Endothelial cell of umbilical vein (primary cell): ENCODE measurements around the gene KCNG2. TPM values are rescaled to one million over a fixed set of nuclear protein-coding genes. Genes with fewer than 3 reads are reported as not detected.

Experiments
- BruUV-seq: library from RNA; stranded (reverse); fragments of 400-500 nt; replicated peaks from 2 replicates; lab custom pipeline; 2021; lab: Mats Ljungman, UMichigan
- CTCF ChIA-PET: fragments of 300-600, 350-600 bp; sonication (Branson Sonifier 250); formaldehyde crosslinking; loops from one replicate; lab custom pipeline; 2021; ENCODE audit warnings: antibody characterized with exemption, inconsistent platforms; lab: Charles Lee
- POLR2A ChIA-PET: fragments of 300-600, 350-600 bp; sonication (Branson Sonifier 250); formaldehyde crosslinking; loops from one replicate; lab custom pipeline; 2021; ENCODE audit warnings: antibody characterized with exemption, inconsistent platforms; lab: Charles Lee
- DNase-seq: peaks from one replicate; pipeline ENCODE4 v3.0.0-alpha.2; 2011; ENCODE audit warnings: low read depth, low spot score
- FAIRE-seq: peaks from 2 replicates; lab custom pipeline; 2011; peaks lifted over from hg19 to GRCh38; lab: Jason Lieb, UNC
- H2AFZ ChIP-seq: 2 replicates; pipeline ENCODE4 v1.6.0; 2012; ENCODE audit warnings: low read depth, low read length, control low read depth, inconsistent platforms
- H3K27ac ChIP-seq: 2 replicates; pipeline ENCODE4 v1.5.1; 2011; ENCODE audit warnings: low read depth, mild to moderate bottlenecking, control low read depth, low read length, moderate library complexity; ENCODE audit not compliant: insufficient read depth
- H3K27me3 ChIP-seq, 2 experiments: 2 replicates each; pipeline versions ENCODE4 v1.6.0 to v1.6.1; 2011; ENCODE audit warnings: low read length in 2 of 2, mixed read lengths in 1 of 2; ENCODE audit not compliant: control insufficient read depth in 2 of 2, insufficient read depth in 2 of 2
- H3K36me3 ChIP-seq, 2 experiments: 2 replicates in 1 of 2; 3 replicates in 1 of 2; pipeline ENCODE4 v1.5.1; 2011; ENCODE audit warnings: low read length in 2 of 2, mild to moderate bottlenecking in 1 of 2, moderate library complexity in 1 of 2; ENCODE audit not compliant: control insufficient read depth in 2 of 2, insufficient read depth in 2 of 2; ENCODE audit errors: extremely low read depth in 1 of 2
- H3K4me1 ChIP-seq: 3 replicates; pipeline ENCODE4 v1.5.1; 2011; ENCODE audit warnings: mild to moderate bottlenecking, low read length; ENCODE audit not compliant: control insufficient read depth, insufficient read depth; ENCODE audit errors: extremely low read depth
- H3K4me2 ChIP-seq: 2 replicates; pipeline ENCODE4 v1.6.1; 2011; ENCODE audit warnings: low read length, control low read depth, mixed read lengths; ENCODE audit not compliant: insufficient read depth
- H3K4me3 ChIP-seq, 3 experiments: fragments of 200-600 bp in 1 of 3; sonication (generic), shearing (Covaris generic) in 1 of 3; replicated peaks in 1 of 3; 2 replicates each; pipeline ENCODE4 v1.5.1; 2011 to 2016; ENCODE audit warnings: control low read depth in 3 of 3, low read length in 3 of 3, mild to moderate bottlenecking in 2 of 3, inconsistent platforms in 1 of 3, low read depth in 1 of 3, moderate library complexity in 1 of 3; ENCODE audit not compliant: insufficient read depth in 1 of 3
- H3K79me2 ChIP-seq: 2 replicates; pipeline ENCODE4 v1.6.0; 2012; ENCODE audit warnings: low read length, inconsistent platforms; ENCODE audit not compliant: control insufficient read depth, insufficient read depth
- H3K9ac ChIP-seq: replicated peaks from 2 replicates; pipeline ENCODE3; 2011; ENCODE audit warnings: low read length, control low read depth; ENCODE audit not compliant: insufficient read depth; ENCODE audit errors: extremely low read depth
- H3K9me1 ChIP-seq: replicated peaks from 3 replicates; pipeline ENCODE4 v1.6.0; 2011; ENCODE audit warnings: mild to moderate bottlenecking, low read length; ENCODE audit not compliant: control insufficient read depth, insufficient read depth; ENCODE audit errors: extremely low read depth
- H3K9me3 ChIP-seq: replicated peaks from 2 replicates; pipeline ENCODE4 v1.5.1; 2012; ENCODE audit warnings: low read length, inconsistent platforms; ENCODE audit not compliant: control insufficient read depth, insufficient read depth
- H4K20me1 ChIP-seq: replicated peaks from 2 replicates; pipeline ENCODE3; 2011; ENCODE audit warnings: mild to moderate bottlenecking, low read length; ENCODE audit not compliant: control insufficient read depth, insufficient read depth; ENCODE audit errors: extremely low read depth
- EZH2 ChIP-seq: IDR thresholded peaks from 2 replicates; pipeline ENCODE4 v1.6.1; 2012; ENCODE audit warnings: borderline replicate concordance, low read depth, mild to moderate bottlenecking, moderate library complexity, low read length, inconsistent platforms; ENCODE audit not compliant: severe bottlenecking
- FOS ChIP-seq: IDR thresholded peaks from 2 replicates; pipeline ENCODE4 v1.6.1; 2011; ENCODE audit warnings: mild to moderate bottlenecking, low read length, moderate library complexity, borderline replicate concordance; ENCODE audit not compliant: insufficient read depth
- GATA2 ChIP-seq: IDR thresholded peaks from 2 replicates; pipeline ENCODE4 v1.7.0; 2011; ENCODE audit warnings: low read depth, mild to moderate bottlenecking, moderate library complexity, mixed read lengths, low read length; ENCODE audit not compliant: insufficient read length, insufficient read depth
- JUN ChIP-seq: IDR thresholded peaks from 2 replicates; pipeline ENCODE4 v1.6.1; 2011; ENCODE audit warnings: borderline replicate concordance, low read depth; ENCODE audit not compliant: insufficient read length, insufficient read depth
- MAX ChIP-seq: IDR thresholded peaks from 2 replicates; pipeline ENCODE4 v1.6.1; 2011; ENCODE audit not compliant: insufficient read depth, insufficient read length
- MYC ChIP-seq: IDR thresholded peaks from one replicate; pipeline ENCODE4 v1.6.1; 2011; ENCODE audit warnings: mild to moderate bottlenecking, low read depth, low read length
- POLR2A ChIP-seq: IDR thresholded peaks from 2 replicates; pipeline ENCODE4 v1.6.1; 2012; ENCODE audit warnings: low read depth, mild to moderate bottlenecking, control low read depth, low read length
- POLR2AphosphoS5 ChIP-seq: IDR thresholded peaks from 2 replicates; pipeline ENCODE4 v1.6.1; 2012; ENCODE audit warnings: low read depth, mild to moderate bottlenecking, control low read depth, low read length, moderate library complexity; ENCODE audit not compliant: insufficient read depth
- dilution Hi-C: fragments of 300-500 bp; cut with MboI; formaldehyde crosslinking; loops from one replicate; pipeline ENCODE4 v1.15.0; 2019; ENCODE audit warnings: low sequenced_read_pairs; ENCODE audit not compliant: extremely low pct_ligation_motif_present
- intact Hi-C: fragments of 100-400 bp; cut with micrococcal nuclease; formaldehyde crosslinking; loops from one replicate; pipeline ENCODE4 v1.10.0; 2022
- polyA plus RNA-seq, 4 experiments: library from polyadenylated mRNA; depleted of rRNA in 3 of 4; stranded (reverse) in 3 of 4; unstranded in 1 of 4; fragments of >200 nt; gene quantifications; 2 replicates each; pipeline versions ENCODE4 v1.2.1 to v1.2.3, GENCODE V29; 2011 to 2012; ENCODE audit warnings: missing spikeins in 1 of 4
- total RNA-seq: library from RNA; stranded (reverse); gene quantifications from 2 replicates; pipeline ENCODE4 v1.2.3, GENCODE V29; 2021
- TF ChIP-seq, protein P1 (sequence below), 2 donors: IDR thresholded peaks; 1 replicate in 1 of 2; 2 replicates in 1 of 2; pipeline ENCODE4 v1.5.1; 2011; ENCODE audit warnings: low read length in 2 of 2, mild to moderate bottlenecking in 2 of 2, moderate library complexity in 2 of 2, control low read depth in 1 of 2, inconsistent platforms in 1 of 2, low read depth in 1 of 2; ENCODE audit not compliant: insufficient read depth in 1 of 2; ENCODE audit errors: extremely low read depth in 1 of 2

KCNG2 gene
- total and polyA plus RNA-seq, 2 donors (not counting 3 experiments of a cell fraction or from before 2014, with no cell fraction given): not detected

- H3K36me3 ChIP-seq: no peaks in the 10 kb centered on the region
- no peak overlapping the region for H3K4me3 ChIP-seq
- H3K4me1 ChIP-seq: no peaks in the 10 kb centered on the region
- H3K4me2 ChIP-seq: no peak overlapping the region
- H3K9me1 ChIP-seq: no peaks in the 10 kb centered on the region
- no peak overlapping the region for H3K9ac ChIP-seq
- no peak for DNase-seq
- no peaks in the 10 kb centered on the region for H3K27me3 ChIP-seq
- TF ChIP-seq MAX (no peak), EZH2 (no peak), POLR2AphosphoS5 (no peak), GATA2 (no peak), FOS (no peak), MYC (no peak), JUN (no peak), POLR2A (no peak)
- TF ChIP-seq, protein P1, sequence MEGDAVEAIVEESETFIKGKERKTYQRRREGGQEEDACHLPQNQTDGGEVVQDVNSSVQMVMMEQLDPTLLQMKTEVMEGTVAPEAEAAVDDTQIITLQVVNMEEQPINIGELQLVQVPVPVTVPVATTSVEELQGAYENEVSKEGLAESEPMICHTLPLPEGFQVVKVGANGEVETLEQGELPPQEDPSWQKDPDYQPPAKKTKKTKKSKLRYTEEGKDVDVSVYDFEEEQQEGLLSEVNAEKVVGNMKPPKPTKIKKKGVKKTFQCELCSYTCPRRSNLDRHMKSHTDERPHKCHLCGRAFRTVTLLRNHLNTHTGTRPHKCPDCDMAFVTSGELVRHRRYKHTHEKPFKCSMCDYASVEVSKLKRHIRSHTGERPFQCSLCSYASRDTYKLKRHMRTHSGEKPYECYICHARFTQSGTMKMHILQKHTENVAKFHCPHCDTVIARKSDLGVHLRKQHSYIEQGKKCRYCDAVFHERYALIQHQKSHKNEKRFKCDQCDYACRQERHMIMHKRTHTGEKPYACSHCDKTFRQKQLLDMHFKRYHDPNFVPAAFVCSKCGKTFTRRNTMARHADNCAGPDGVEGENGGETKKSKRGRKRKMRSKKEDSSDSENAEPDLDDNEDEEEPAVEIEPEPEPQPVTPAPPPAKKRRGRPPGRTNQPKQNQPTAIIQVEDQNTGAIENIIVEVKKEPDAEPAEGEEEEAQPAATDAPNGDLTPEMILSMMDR (IDR thresholded peaks at IDR 0.05; ENCODE audit: extremely low read depth in 1 of 2, insufficient read depth in 1 of 2, low read depth in 1 of 2, low read length in 2 of 2): no peak
- BruUV-seq: no TSS peak
- intact Hi-C loops (no loop called here), dilution Hi-C loops (no loop called here)
- no peaks in the 10 kb centered on the region for H4K20me1 ChIP-seq
- no peak for FAIRE-seq
- no peak overlapping the region for H3K27ac ChIP-seq
- no peaks in the 10 kb centered on the region for H3K9me3 ChIP-seq
- ChIA-PET POLR2A (no interaction called here), CTCF (no interaction called here)
- H3K79me2 ChIP-seq: no peaks in the 10 kb centered on the region
- H2AFZ ChIP-seq: no peak overlapping the region
These were observed 81.1 kb downstream of the KCNG2 start for GRCh38 chr18:79878741-79879378.
